NCI-H1694 treated with DMSO at 0.1 percent for 48 hours (cell line): ENCODE results near the gene TMPRSS2.
"Not testable (repeated sequence)": the region's sequence is repeated elsewhere in the genome, so short reads cannot be mapped to it uniquely, and the experiment has no call there.

Source experiments
- DNase-seq: peaks from one replicate; lab custom pipeline; 2025; lab: John Stamatoyannopoulos, UW

The TMPRSS2 gene

GRCh38 chr21:41425954-41426675 lies 81.8 kb downstream of the TMPRSS2 start, which contains the start of gene MX1:
TSS of gene MX1 (plus strand) at chr21:41426239. CDS start at chr21:41432071, 5,832 bp downstream.
- DNase-seq: no peak

- no peak for DNase-seq
Observed at GRCh38 chr21:41425588-41425953, 82.4 kb downstream of the TMPRSS2 start.

DNA sequence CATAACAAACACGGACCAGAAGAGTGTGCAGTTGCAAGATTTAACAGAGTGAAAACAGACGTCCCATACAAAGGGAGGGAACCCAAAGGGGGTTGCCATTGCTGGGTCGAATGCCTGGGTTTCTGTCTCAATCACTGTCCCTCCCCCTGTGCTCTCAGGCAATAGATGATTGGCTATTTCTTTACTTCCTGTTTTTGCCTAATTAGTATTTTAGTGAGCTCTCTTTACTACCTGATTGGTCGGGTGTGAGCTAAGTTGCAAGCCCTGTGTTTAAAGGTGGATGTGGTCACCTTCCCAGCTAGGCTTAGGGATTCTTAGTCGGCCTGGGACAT lies 84.7 kb downstream of the TMPRSS2 start:
- not testable (repeated sequence) for DNase-seq

- no peak for DNase-seq
Observed at GRCh38 chr21:41422546-41423304, 85.2 kb downstream of the TMPRSS2 start.

DNA sequence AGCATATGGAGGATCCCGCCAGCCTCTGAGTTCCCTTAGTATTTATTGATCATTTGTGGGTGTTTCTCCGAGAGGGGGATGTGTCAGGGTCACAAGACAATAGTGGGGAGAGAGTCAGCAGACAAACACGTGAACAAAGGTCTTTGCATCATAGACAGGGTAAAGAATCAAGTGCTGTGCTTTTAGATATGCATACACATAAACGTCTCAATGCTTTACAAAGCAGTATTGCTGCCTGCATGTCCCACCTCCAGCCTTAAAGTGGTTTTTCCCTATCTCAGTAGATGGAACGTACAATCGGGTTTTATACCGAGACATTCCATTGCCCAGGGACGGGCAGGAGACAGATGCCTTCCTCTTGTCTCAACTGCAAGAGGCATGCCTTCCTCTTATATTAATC lies 87.0 kb downstream of the TMPRSS2 start:
- DNase-seq: not testable (repeated sequence)

GRCh38 chr21:41419921-41420862 lies 87.8 kb downstream of the TMPRSS2 start:
- DNase-seq: no peak

GRCh38 chr21:41418956-41419680 lies 88.8 kb downstream of the TMPRSS2 start:
- DNase-seq: no peak

- DNase-seq: no peak
Observed at GRCh38 chr21:41418393-41418792, 89.6 kb downstream of the TMPRSS2 start.

DNA sequence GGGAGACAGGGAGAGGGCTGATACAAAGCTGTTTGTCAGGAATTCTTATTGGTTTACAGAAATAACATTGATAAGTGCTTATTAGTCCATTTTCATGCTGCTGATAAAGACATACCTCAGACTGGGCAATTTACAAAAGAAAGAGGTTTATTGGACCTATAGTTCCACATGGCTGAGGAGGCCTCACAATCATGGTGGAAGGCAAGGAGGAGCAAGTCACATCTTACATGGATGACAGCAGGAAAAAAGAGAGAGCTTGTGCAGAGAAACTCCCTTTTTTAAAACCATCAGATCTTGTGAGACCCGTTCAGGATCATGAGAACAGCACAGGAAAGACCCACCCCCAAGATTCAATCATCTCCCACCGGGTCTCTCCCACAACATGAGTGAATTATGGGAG lies 90.5 kb downstream of the TMPRSS2 start:
- not testable (repeated sequence) for DNase-seq
